ENCODE measurements around the gene DPP7.

The DPP7 gene

DNA sequence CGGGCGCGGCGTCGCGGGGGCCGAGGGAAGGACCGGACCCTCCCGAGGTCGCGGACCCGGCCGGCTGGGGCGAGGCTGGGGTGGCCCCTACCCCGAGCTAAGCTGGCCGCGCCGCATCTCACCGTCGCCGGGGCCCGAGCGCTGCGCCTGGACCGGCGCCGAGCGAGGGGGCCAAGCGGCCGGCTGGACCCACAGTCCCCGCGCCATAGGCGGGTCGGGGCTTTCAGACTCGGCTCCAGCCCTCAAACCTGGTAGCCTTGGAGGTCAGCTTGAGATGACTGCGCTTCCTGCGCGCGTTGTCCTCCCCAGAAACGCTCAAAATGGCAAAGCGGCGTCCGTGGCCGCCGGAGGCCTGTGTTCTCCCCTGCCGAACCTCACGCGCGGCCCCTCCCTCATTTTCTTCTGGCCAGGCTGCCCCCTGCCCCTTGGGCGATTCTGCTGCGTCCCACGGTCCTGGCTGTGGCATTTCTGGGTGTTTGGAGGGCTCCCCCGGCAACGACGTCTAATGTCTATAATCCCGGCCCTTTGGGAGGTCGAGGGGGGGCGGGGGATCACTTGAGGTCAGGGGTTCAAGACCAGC is 15.7 kb upstream of the DPP7 start:
- TF ChIP-seq FOXP2 (optimal IDR thresholded peaks at IDR 0.05; ENCODE audit: borderline replicate concordance, extremely low read depth, extremely low read length, insufficient read depth) (no peak), POLR2AphosphoS5 (IDR thresholded peaks at IDR 0.05; ENCODE audit: low read depth, low read length) (no peak), SIN3A (IDR thresholded peaks at IDR 0.05; ENCODE audit: borderline replicate concordance, insufficient read depth, low read length) (no peak), TAF1 (IDR thresholded peaks at IDR 0.05; ENCODE audit: borderline replicate concordance, insufficient read depth, low read length) (no peak)
- TF ChIP-seq, protein P1, sequence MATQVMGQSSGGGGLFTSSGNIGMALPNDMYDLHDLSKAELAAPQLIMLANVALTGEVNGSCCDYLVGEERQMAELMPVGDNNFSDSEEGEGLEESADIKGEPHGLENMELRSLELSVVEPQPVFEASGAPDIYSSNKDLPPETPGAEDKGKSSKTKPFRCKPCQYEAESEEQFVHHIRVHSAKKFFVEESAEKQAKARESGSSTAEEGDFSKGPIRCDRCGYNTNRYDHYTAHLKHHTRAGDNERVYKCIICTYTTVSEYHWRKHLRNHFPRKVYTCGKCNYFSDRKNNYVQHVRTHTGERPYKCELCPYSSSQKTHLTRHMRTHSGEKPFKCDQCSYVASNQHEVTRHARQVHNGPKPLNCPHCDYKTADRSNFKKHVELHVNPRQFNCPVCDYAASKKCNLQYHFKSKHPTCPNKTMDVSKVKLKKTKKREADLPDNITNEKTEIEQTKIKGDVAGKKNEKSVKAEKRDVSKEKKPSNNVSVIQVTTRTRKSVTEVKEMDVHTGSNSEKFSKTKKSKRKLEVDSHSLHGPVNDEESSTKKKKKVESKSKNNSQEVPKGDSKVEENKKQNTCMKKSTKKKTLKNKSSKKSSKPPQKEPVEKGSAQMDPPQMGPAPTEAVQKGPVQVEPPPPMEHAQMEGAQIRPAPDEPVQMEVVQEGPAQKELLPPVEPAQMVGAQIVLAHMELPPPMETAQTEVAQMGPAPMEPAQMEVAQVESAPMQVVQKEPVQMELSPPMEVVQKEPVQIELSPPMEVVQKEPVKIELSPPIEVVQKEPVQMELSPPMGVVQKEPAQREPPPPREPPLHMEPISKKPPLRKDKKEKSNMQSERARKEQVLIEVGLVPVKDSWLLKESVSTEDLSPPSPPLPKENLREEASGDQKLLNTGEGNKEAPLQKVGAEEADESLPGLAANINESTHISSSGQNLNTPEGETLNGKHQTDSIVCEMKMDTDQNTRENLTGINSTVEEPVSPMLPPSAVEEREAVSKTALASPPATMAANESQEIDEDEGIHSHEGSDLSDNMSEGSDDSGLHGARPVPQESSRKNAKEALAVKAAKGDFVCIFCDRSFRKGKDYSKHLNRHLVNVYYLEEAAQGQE (IDR thresholded peaks at IDR 0.05; ENCODE audit: insufficient read depth in 1 of 2, low read depth in 2 of 2, low read length in 2 of 2): no peak

DNA sequence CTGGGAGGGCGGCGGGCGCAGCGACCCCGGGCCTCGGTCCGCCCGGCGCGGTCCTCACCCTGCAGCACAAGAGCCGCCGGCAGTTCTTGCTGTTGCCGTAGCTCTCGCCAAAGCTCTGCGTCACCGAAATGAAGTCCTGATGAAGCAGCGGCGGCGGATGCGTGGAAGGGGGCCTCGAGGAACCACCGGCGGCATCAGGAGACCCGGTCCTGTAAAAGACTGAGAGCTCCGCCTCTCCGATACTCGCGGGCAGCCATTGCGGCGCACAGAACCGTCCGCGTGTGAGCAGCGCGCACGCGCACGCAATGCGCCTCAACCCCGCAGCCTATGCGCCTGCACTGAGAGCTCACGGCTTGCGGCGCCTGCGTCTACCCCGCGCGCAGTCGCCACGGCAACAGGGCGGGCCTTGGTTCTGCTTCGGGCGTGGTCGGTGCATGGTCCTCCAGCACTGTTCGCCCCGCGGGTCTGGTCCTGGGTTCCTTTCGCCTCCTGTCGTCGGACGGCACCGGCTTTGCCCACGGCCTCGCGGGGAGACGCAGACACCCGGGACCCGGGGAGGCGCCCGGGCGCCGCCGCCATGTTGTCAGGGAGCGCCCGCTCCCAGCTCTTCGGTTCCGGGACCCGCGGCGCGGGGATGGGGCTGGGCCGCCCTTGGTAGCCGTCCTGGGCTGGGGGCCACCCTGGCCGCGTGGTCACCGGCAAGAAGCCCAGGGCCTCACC is 15.1 kb upstream of the DPP7 start:
- TF ChIP-seq POLR2AphosphoS5 (IDR thresholded peaks at IDR 0.05; ENCODE audit: low read depth, low read length): peak; percentile 64
- TF ChIP-seq, protein P1 (IDR thresholded peaks at IDR 0.05; ENCODE audit: insufficient read depth in 1 of 2, low read depth in 2 of 2, low read length in 2 of 2): peak in 1 of 2 experiments; percentile 52; a peak in 1 of 4 replicates
- TF ChIP-seq TAF1 (IDR thresholded peaks at IDR 0.05; ENCODE audit: borderline replicate concordance, insufficient read depth, low read length): peak; percentile 92
- no peak for TF ChIP-seq SIN3A (IDR thresholded peaks at IDR 0.05; ENCODE audit: borderline replicate concordance, insufficient read depth, low read length)
- peak; percentile 94 for TF ChIP-seq FOXP2 (optimal IDR thresholded peaks at IDR 0.05; ENCODE audit: borderline replicate concordance, extremely low read depth, extremely low read length, insufficient read depth)

DNA sequence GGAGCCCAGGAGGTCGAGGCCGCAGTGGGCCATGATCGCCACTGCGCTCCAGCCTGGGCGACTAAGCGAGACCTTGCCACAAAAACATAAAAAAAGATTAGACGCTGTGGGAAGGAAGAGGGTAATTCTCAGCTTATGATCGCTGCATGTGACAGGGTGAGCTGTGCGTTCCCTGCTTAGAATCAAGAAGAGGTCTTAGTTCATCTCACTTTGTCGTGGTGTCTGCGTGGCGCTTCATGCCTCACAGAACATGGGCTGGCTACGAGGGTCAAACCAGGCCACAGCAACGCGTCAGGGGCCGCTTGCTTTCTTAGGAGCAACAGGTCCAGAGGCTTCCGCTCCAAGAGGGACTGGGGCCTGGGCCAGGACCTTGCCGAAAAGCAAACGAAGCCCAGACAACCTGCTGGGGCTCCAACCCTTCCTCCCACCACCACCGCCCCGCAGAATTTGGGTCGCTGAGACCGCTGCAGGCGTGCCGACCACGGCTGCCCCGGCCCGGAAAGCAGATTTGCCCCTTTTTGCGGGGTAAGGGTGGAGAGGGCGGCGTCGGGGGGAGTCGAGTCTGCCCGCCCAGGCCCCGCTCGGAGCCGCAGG is 14.4 kb upstream of the DPP7 start:
- TF ChIP-seq FOXP2 (optimal IDR thresholded peaks at IDR 0.05; ENCODE audit: borderline replicate concordance, extremely low read depth, extremely low read length, insufficient read depth): no peak
- TF ChIP-seq POLR2AphosphoS5 (IDR thresholded peaks at IDR 0.05; ENCODE audit: low read depth, low read length): no peak
- no peak for TF ChIP-seq SIN3A (IDR thresholded peaks at IDR 0.05; ENCODE audit: borderline replicate concordance, insufficient read depth, low read length)
- TF ChIP-seq, protein P1 (IDR thresholded peaks at IDR 0.05; ENCODE audit: insufficient read depth in 1 of 2, low read depth in 2 of 2, low read length in 2 of 2): no peak
- no peak for TF ChIP-seq TAF1 (IDR thresholded peaks at IDR 0.05; ENCODE audit: borderline replicate concordance, insufficient read depth, low read length)

DNA sequence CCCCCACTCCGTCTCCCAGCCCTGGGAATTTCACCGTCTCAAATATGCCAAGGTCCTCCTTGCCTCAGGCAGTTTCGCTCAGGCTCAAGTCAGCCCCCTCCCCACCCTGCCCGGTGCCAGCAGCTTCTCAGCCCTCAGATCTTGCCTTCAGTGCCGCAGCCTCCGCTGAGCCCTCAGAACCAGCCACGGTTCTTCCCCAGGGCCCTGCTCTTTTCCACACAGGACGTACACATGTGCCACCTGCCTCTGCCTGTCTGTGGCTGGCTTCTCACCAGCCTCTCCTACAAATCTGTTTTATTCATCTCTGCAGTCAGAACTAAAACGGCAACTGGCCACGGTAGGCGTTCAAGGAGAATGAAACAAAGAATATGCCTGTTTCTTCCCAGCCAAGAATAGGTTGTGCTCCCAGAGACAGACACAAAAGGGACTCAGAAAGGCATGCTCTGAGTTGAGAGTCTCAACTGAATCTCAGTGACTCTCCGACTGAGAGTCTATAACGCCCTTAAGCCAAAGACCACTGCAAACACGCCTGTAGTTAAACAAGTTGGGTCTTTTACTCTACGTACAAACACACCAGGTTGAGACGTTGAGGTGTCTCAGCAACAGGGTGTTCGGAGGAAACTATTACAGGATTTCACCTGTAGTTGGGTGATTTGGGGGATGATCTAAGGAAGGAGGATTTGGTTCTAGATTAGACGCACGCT is 13.8 kb upstream of the DPP7 start:
- TF ChIP-seq, protein P1 (IDR thresholded peaks at IDR 0.05; ENCODE audit: insufficient read depth in 1 of 2, low read depth in 2 of 2, low read length in 2 of 2): no peak
- TF ChIP-seq SIN3A (IDR thresholded peaks at IDR 0.05; ENCODE audit: borderline replicate concordance, insufficient read depth, low read length) (no peak), TAF1 (IDR thresholded peaks at IDR 0.05; ENCODE audit: borderline replicate concordance, insufficient read depth, low read length) (no peak), FOXP2 (optimal IDR thresholded peaks at IDR 0.05; ENCODE audit: borderline replicate concordance, extremely low read depth, extremely low read length, insufficient read depth) (no peak), POLR2AphosphoS5 (IDR thresholded peaks at IDR 0.05; ENCODE audit: low read depth, low read length) (no peak)

Data from PFSK-1 (cell line).